Esophagus mucosa (tissue), 1 donor: Measurements from ENCODE around the gene ENPP1. TPM values are rescaled to one million over a fixed set of nuclear protein-coding genes. Genes with fewer than 3 reads are reported as not detected.

Experiments
- ATAC-seq: fragments of 200-7000 bp; cut with Tn5 transposase; one replicate; pipeline ENCODE4 v1.9.1; 2020
- total RNA-seq: library from RNA; stranded (reverse); gene quantifications from one replicate; pipeline ENCODE4 v1.2.4, GENCODE V29; 2023
- donor health status: DM: yes; HTN: yes; CAD: no.

The ENPP1 gene
- total RNA-seq, 1 donor from 2014 or later = 0.36 TPM

DNA sequence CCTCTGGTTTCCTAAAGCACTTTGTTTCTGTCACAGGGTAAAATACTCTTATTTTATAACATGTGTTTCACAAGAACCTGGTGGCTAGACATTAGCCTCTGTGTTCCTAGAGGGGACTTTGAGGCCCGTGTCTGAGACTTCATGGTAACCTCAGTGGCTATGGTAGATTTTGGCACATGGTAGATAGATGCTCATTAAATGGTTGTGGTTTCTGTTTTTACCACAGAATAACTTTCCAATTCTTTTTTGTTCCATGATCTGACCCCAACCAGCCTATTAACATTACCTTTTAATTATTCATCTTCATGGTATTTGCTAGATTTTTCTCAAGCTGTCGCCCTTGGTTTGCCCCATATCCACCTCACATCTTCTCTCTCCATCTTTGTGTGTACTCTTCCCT, 109.0 kb downstream of the ENPP1 start:
- no peak for ATAC-seq

DNA sequence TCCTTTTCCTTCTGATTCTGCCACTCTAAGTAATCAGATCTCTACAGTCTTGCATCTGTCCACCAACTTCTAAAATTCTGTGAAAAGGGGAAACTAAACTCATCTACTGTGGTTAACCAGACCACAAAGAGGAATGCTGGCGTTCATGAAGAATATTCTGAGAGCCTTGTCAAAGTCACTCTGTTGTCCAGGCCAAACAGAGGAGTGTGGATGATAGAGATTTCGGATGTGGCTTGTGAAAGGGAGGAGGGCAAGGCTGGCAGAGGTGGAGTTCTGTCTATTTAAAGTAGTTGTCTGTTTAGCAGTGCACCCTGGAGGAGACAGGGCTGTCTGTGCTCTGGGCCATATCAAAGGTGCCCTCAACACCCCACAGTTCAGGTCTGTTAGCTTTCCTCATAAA, 109.5 kb downstream of the ENPP1 start:
- ATAC-seq = no peak

DNA sequence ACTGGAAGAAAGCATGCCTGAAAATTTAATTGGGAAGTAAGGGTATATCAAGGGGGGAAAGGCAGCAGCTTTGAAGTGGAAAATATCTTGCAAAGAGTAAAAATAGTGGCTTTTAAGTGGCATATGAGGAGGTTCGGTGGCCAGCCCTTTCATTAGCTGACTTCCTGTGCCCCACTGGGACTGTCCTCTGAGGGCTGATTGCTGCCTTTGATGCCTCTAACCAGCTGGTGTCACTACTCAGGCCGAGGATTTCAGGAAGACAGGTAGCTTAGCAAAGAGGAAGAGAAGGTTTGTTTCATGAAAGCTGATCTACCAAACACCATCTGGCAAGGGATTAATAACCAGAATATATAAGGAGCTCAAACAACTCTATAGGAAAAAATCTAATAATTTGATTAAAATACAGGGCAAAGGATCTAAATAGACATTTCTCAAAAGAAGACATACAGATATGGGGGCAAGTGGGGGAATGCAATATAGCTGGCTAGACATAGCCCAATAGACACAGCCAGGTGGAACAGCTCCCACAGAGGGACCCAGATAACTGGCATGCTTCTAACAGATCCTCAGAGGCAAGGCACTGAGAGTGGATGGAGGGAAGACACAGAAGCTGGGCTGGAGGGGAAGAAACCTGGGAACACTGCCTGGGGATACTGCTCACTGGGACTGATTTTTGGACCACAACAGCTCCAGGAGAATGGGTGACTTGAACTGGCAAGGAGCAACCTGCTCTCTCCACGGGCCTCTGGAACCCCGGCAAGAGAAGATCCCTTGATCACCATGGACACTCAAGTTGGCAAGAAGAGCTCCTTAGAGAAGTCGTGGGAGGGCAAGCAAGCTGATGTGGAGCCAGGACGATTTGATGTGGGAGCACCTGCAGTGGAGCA, 110.2 kb downstream of the ENPP1 start:
- no peak for ATAC-seq

DNA sequence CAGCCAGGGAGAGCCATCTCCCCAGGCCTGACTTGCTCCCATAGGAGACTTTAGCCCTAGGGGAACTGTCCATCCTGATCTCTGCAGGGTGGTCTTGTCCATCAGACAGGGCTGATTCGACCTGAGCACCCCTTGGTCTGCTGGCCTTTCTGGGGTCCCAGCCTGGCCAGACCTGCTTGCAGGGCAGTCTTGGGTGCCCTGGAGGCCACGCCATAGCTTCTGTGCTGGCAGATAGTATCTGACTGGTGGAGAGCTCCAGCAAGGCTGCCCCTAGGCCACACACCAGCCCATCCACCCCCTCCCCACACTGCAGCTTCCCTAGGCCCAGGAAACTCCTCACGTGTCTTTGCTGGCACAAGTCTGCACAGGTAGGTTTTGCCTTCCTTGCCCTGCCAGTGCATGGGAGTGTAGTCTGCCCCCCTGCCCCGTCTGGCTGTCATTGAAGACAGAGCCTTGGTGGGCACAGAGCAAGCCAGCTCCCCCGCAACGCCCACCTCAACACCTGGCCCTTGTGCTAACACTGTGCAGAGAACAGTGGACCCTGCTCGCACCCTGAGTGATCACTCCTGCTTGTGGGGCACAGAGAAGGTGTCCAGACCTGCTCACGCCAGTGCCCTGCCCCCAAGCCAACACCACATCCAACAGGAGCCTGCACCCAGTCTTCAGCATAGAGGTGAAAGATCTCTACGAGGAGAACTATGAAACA, 111.0 kb downstream of the ENPP1 start:
- ATAC-seq = peak; percentile 23

DNA sequence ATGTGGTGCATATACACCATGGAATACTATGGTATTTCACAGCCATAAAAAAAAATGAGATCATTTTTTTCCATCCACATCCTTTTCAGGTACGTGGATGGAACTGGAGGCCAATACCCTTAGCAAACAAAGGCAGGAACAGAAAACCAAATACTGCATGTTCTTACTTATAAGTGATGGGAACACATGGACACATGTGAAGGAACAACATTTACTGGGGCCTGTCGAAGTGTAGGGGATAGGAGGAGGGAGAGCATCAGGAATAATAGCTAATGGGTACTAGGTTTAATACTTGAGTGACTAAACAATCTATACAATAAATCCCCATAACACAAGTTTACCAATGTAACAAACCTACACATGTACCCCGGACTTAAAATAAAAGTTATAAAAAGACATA, 112.8 kb downstream of the ENPP1 start:
- ATAC-seq = no peak

DNA sequence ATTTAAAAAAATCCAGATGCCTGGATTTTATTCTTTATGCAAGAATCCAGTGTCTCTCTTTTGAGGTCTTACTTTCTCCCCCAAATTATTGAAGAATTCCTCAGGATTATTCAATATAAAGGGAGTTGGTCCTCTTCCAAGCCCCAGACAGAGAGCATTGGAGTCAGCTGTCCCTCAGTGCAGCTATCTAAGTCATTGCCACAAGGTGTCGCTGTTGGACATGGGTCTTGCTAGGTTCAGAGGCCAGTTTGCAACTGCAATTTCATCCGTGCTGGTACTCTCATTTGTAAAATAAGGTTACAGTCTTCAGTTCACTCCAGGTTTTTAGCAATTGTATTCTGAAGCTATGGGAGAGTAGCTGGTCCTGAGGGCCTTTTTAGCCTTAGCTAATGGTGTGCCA, 115.5 kb downstream of the ENPP1 start:
- peak; percentile 79 for ATAC-seq

DNA sequence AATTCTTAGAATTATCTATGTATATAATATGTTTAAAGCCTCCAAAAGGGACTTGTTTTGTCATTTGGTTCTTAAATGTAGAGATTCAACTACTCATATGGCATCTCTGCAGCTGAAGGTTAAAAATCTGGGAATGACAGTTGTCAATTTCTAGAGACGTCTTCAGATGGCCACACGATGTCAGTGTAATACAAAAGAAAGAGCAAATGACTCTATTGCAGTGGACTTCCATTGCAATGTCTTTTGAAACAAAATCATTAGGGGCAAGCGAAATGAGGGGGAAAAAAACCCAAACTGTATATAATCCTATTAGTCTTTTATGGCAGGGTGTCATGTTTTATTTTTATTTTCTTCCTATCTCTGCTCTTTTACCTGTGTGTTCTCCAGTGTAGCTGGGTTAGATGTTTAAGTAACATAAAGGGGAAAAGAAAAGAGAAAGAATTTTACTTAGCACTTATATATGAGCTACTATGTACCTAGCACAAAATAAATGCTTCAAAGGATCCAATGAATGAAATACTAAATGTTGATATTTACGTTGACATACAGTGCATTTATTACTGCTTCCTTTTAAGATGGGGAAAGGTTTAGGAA, 117.2 kb downstream of the ENPP1 start:
- ATAC-seq = peak; percentile 52

DNA sequence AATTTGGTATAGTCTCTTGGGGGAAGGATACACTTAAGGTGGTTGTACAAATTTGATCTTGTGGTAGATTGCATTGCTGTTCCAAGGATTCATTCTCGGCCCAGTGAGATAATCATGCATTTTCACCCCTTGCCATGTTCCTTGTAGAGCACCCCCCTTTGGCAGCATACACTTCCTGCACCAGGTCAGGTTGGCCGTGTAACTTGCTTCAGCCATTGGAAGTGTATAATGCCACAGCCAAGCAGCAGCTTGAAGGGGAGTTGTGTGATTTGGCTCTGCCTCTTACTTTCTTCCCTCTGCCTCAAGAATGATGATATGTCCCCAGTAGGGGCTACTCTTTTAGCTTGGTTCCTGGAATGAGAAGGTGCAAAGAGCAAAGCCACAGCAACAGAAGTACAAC, 121.4 kb downstream of the ENPP1 start:
- ATAC-seq = no peak

DNA sequence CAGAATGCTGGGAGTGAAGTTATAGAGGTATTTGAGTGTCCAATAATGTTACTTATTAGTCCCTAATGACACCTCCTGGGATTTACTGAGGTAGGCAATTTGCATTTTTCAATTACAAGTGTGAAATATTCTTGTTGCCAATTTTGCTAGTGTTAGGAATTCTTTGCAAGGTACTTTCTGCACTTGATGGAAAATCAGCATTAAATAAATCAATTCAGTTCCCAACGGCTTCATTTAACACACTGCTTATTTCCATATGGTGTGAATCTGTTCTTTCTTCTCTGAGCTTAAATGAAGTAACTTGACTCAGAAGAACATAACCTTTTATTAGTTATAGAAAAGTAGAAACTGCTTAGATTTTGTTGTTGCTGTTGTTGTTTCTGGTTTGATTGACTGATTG, 122.2 kb downstream of the ENPP1 start:
- no peak for ATAC-seq

DNA sequence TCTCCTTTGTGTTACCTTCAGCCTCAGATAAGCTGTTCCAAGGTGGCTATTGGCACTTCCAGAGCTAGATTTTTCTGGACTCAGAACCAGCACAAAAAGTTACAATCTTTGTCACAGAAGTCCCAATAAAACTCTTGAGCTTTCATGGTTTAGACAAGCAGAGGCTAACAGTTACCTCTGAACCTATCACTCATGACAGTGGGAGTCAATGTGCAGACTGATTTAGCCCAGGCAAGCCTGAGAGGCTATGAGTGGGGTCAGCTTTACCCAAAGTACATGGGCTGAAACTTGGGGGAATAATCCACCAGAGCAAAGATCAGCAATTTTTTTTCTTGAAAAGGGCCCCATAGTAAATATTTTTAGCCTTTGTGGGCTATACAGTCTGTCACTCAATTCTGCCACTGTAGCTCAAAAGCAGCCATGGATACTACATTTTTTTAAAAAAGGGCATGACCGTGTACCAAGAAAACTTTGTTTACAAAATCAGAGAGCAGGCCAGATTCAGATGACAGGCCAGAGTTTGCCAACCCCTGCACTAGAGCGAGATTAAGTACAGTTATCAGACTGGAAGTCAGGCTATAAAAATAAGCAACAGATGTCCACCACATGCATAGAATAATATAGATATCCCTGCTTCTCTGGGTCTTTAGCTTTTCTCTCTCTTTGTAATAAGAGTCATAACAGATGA, 123.4 kb downstream of the ENPP1 start:
- ATAC-seq = no peak

DNA sequence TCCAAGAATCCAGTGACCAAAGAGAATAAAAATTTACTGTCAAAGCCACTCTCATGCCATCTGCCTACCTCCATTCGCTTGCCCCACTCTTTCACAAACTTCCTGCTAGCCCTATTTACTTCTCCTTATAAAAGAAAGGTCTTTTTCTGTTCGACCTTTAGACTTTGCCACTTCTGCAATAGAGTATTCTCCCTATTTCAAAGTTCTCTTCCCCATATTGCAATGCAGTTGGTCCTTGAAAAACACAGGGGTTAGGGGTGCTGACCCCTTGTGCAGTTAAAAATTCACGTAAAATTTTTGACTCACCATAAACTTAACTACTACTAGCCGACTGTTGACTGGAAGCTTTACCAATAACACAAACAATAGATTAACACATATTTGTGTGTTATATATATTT, 128.3 kb downstream of the ENPP1 start:
- ATAC-seq = no peak

DNA sequence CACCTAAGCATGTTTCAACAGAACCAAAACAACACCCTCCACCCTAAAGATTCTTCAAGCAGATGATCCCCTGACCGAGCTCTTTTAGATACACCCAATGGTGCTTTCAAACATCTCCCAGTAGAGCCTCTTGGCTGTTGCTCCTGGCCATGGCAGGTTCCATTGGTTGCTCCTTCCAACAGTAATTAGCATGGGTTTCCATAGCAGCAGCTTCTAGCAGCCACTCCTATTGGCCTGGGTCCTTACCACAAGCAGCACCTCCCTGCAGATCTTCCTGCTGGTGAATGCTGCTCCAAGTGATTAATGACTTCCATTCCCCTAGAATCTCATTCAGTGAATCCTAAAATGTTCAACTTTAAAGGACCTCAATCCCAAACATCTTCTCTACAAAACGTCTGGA, 129.4 kb downstream of the ENPP1 start:
- no peak for ATAC-seq

DNA sequence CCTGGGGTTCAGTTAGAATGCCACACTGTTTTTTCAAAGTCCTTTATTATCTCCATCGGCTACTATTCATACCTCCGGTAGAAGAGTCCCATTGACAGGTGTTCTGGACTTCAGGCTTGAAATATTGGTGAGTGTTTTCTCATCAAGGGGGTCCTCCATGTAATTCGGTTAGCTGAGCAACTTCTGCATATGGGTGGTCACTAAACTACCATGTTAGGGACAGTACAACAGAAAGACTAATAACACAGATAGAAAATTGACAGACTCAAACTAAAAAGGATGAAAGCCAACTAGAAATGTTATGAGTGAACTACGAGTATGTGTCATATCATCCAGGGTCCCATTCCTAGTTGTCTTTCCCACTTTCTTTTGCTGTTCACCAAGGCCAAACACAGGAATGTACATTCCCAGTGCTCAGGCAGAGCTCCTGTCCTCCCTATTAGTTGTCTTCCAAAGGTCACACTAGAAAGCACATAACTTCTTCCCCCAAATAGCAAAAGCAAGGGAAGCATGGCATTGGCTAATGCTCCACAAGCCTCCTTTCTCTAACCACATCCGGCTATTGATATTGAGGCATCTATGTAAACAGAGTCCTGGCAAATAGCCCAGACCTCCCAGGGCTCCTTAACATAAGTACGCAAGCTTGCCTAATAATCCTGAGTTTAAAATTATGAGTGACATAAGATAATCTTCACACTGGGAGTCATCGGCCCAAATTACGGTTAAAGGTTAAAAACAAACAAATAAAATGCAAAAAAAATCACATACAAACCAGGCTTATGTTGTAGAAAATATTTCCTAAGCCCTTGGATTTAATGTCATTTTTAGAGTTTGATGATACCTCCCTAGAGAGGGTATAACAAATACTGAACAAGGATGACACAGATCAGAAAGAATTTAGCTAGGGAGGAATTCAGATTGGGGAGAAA, 130.1 kb downstream of the ENPP1 start:
- ATAC-seq = no peak

Other genes with a start within 250 kb of the ENPP1 start
- gene ARG1, start 234.8 kb upstream of the ENPP1 start, total RNA-seq = not detected
- gene MED23, start 179.8 kb upstream of the ENPP1 start, total RNA-seq = 12.2 TPM
- gene ENPP3, start 170.7 kb upstream of the ENPP1 start, total RNA-seq = 0.24 TPM
- not detected for gene OR2A4, start 106.6 kb upstream of the ENPP1 start, total RNA-seq
- not detected for gene CTAGE9, start 97.0 kb upstream of the ENPP1 start, total RNA-seq
- gene CCN2, start 143.4 kb downstream of the ENPP1 start, total RNA-seq = 1.8 TPM